WERI-Rb-1 (cell line): ENCODE data around the gene OR51A2.

ENCODE experiments used
- DNase-seq: peaks from one replicate; pipeline ENCODE4 v3.0.0-alpha.2; 2020
- H3K27ac ChIP-seq: fragments of 250-450 bp; sonication (Bioruptor Pico); 2 replicates; pipeline ENCODE4 v1.5.1; 2020; ENCODE audit warnings: mild to moderate bottlenecking, moderate library complexity
- H3K27me3 ChIP-seq: fragments of 250-450 bp; sonication (Bioruptor Pico); 2 replicates; pipeline ENCODE4 v1.5.1; 2021; ENCODE audit warnings: mild to moderate bottlenecking, low read depth, moderate library complexity; ENCODE audit not compliant: insufficient read depth, severe bottlenecking
- H3K36me3 ChIP-seq: fragments of 250-450 bp; sonication (Bioruptor Pico); 2 replicates; pipeline ENCODE4 v1.5.1; 2020; ENCODE audit warnings: mild to moderate bottlenecking, moderate library complexity
- H3K4me3 ChIP-seq: 2 replicates; pipeline ENCODE4 v1.5.1; 2011; ENCODE audit warnings: low read depth, mild to moderate bottlenecking, control low read depth, low read length
- H3K9me3 ChIP-seq: fragments of 250-450 bp; sonication (Bioruptor Pico); 2 replicates; pipeline ENCODE4 v1.5.1; 2021; ENCODE audit warnings: mild to moderate bottlenecking, moderate library complexity; ENCODE audit not compliant: severe bottlenecking
- CTCF ChIP-seq: IDR thresholded peaks from 2 replicates; pipeline ENCODE4 v1.5.1; 2011; ENCODE audit warnings: low read depth, mild to moderate bottlenecking, control low read depth, inconsistent platforms, low read length

Gene OR51A2

DNA sequence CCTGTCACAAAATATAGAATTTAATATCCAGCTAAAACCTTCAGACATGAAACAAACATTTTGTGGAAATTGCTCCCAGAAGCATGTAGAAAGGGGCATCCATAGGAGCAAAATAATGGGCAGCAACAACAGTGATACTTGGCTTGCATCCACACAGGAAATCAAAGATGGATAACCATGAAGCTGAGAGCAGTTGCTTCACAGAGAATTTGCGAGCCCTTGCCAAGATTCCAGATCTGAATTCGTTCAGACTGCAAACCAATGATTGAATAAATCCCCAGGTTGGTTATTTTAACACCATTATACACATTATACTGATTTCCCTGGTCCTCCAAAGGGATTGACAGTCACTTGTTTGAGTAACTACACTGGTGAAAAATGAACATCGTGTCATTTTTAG, 23.5 kb upstream of the OR51A2 start:
- Histone ChIP-seq H3K27me3 (peaks cover 33% of the 10 kb centered on the region), H3K27ac (no peak overlapping the region), H3K9me3 (no peaks in the 10 kb centered on the region), H3K36me3 (no peaks in the 10 kb centered on the region), H3K4me3 (no peak overlapping the region)
- no peak for TF ChIP-seq CTCF
- DNase-seq = no peak

DNA sequence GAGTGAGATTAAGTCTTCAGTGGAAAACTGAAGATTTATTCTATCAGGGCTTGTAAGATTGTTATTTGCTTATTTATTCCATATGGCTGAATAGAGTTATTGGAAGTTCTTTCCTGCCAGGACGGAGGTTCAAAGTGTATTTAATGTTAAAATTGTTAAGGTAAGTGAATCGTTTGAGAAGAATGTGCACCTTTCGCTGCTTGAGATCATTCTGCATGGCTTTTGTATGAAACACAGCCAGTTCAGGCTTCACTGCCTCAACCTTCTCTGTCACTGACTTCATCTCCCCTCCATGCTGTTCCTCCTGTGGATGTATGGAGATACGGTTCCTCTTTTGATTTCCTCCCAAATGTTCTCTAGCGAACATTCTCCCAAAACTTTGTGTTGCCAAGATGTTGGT, 19.9 kb upstream of the OR51A2 start:
- H3K9me3 ChIP-seq = no peaks in the 10 kb centered on the region
- no peak overlapping the region for H3K27ac ChIP-seq
- no peak overlapping the region for H3K4me3 ChIP-seq
- TF ChIP-seq CTCF = no peak
- H3K27me3 ChIP-seq = peaks cover 26% of the 10 kb centered on the region
- DNase-seq = no peak
- no peaks in the 10 kb centered on the region for H3K36me3 ChIP-seq

DNA sequence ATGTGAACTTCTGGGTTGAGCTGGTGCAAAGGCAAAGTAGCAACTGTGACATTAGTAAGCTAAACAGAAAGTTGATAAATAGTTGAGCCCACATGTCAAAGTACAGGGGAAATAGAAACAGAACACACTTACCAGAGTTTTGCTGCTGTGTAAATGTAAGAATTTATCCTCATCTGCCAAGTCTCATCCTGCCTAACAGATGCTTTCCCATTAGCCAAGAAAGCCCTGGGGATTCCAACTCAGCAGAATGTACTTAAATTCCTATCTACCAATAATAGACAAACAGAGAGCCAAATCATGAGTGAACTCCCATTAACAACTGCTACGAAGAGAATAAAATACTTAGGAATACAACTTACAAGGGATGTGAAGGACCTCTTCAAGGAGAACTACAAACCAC, 7.3 kb upstream of the OR51A2 start:
- Histone ChIP-seq H3K27ac (no peak overlapping the region), H3K4me3 (no peak overlapping the region), H3K27me3 (peaks cover 48% of the 10 kb centered on the region), H3K9me3 (no peaks in the 10 kb centered on the region), H3K36me3 (no peaks in the 10 kb centered on the region)
- no peak for DNase-seq
- TF ChIP-seq CTCF = no peak

DNA sequence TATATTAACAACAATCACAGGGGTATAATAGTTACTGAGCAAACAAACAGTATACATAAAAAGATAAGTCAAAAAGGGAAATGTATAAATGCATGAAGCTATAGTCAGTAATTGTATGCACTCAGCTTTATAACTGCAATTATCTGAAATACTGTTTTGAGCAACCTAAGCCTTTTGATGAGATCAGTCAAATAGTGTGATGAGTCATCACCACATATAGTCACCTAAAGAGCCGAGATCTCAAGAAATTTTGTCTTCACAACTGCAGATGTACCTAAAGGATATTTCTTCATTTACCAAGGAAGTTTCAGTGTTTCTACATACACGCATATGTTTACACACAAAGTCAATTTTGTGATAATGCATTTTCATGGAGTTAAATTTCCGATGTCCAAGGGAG, 5.4 kb upstream of the OR51A2 start:
- peaks cover 43% of the 10 kb centered on the region for H3K27me3 ChIP-seq

GRCh38 chr11:4957396-4957795, 1.9 kb upstream of the OR51A2 start:
- TF ChIP-seq CTCF = no peak
- DNase-seq = no peak

More for the DNA sequence above, 5.4 kb upstream of the OR51A2 start:
- Histone ChIP-seq H3K9me3 (no peaks in the 10 kb centered on the region), H3K4me3 (no peak overlapping the region), H3K27ac (no peak overlapping the region), H3K36me3 (no peaks in the 10 kb centered on the region)
- no peak for DNase-seq
- TF ChIP-seq CTCF = no peak

DNA sequence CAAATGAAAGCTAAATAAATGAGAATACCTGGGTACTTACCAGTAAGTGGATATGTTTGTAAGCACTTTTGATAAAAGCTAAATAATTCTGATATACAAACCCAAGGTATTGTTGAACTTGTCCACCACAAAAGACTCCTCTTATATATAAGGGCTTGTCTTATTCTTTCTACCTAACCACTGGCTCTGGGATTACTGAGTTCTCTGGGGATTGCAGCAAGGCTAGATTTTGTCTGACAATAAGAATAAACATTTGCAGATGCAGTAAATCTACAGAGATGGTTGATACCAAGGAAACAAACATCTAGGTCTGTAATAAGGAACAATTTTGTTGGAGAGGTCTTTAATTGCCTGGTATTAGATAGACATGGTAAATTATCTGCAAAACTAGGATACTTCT, 8.0 kb downstream of the OR51A2 start, which contains the start of gene OR51A4:
OR51A4 (minus strand) TSS at position 101 of the 400 bp plus-strand sequence. CDS start 505 bp downstream, outside the sequence.
- Histone ChIP-seq H3K4me3 (no peak within 1 kb of the TSS), H3K27me3 (peaks cover 8% of the 10 kb centered on the region), H3K27ac (no peak within 1 kb of the TSS), H3K36me3 (no peaks in the 10 kb centered on the region), H3K9me3 (no peaks in the 10 kb centered on the region)
- DNase-seq = no peak
- no peak for TF ChIP-seq CTCF

More at GRCh38 chr11:4957396-4957795, 1.9 kb upstream of the OR51A2 start:
- Histone ChIP-seq H3K27me3 (peaks cover 25% of the 10 kb centered on the region), H3K27ac (no peak overlapping the region), H3K4me3 (no peak overlapping the region), H3K9me3 (no peaks in the 10 kb centered on the region), H3K36me3 (no peaks in the 10 kb centered on the region)
